SKM-1 (cell line): Measurements from ENCODE around the gene CAMK4.
A peak's percentile ranks its signal among the peaks of the same experiment; 100 is the strongest.

Source experiments
- DNase-seq: peaks from one replicate; lab custom pipeline; 2025; ENCODE audit not compliant: unreplicated experiment; lab: John Stamatoyannopoulos, UW

CAMK4 gene

DNA sequence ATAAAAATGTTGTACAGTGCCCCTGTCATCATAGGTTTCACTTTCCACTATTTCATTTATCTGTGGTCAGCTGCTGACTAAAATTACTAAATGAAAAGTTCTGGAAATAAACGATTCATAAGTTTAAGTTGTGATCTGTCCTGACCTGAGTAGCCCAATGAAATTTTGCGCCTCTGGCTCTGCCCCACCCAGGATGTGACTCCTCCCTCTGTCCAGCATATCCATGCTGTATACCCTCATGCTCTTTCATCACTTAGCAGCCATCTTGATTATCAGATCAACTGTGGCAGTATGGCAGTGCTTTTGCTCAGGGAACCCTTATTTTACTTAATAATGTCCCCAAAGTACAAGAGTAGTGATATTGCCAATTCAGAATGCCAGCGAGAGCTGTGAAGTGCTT lies 190.9 kb downstream of the CAMK4 start:
- no peak for DNase-seq

DNA sequence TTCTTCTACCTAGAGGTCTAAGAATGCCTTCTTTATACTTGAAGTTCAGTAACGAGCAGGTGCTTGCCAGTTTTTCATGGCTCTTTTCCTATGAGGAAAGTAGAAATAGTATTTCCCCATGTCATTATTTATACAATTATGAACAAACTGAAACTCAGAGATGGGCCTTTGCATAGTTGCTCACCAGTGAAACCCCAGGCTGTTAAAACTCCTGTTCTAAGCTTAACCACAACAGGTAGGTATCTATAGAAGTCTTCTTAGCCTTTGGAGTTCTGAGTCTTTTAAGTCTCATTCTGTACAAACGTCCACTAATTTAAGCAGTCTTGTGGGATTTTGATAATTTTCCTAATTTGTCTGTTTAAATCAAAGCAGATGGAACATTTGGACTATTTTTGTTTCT lies 198.1 kb downstream of the CAMK4 start:
- no peak for DNase-seq

DNA sequence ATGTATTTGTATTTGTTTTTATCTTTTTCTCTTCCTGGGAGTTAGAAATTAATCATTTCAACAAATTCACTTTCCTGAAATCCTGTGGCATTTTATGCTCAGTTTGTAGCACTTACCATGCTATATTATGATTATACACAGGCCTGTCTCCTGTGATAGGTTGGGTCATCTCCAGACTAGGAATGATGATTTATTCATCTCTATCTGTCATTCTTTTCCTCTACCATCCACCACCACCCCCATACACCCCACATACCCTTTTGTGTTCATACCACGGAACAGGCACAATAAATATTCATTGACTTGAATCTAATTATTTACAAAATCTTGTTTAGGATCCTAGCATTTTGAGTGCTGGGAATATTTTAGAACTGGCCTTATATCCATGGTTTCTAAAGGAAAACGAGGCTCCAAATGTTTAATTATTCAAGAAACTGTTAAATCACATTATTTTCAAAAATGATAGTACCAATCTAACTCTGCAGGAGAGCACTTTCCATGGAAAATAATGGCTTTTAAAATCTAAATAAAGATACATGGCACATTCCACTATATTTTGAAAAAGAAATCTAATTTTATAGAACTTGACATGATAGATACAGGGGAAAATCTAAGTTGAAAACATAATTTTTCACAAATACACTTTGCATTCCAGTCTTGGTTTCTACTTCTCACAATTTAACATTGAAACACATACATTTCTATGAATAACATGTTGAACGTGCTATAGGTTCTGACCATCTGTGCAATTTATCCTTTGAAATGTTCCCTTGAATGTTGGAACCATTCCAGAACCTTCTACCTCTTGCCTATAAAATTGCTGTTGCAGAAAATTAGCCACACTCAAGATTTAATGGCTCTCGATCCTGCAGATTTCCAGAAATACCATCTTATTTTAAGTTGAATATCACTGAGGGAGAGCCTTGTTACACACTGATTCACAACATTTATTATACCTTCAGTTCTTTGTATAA lies 198.8 kb downstream of the CAMK4 start:
- no peak for DNase-seq

DNA sequence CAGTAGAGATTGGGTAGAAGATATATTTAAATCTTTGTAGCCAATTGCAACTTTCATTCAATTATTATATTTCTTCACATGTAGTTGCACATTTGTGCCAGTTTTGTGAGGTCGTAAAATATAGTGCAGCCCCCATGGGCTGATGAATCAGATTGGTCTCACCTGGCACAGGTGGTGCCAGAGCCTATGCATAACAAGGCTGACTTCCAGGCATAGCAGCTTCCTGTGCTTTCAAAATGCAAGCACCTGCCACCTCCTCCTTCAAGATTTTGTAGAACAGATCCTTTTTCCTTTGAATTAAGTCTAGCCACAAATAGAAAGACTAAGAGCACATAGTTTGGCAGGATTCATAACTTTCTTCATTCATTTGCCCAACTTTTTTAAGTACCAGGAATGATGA lies 201.0 kb downstream of the CAMK4 start:
- no peak for DNase-seq

DNA sequence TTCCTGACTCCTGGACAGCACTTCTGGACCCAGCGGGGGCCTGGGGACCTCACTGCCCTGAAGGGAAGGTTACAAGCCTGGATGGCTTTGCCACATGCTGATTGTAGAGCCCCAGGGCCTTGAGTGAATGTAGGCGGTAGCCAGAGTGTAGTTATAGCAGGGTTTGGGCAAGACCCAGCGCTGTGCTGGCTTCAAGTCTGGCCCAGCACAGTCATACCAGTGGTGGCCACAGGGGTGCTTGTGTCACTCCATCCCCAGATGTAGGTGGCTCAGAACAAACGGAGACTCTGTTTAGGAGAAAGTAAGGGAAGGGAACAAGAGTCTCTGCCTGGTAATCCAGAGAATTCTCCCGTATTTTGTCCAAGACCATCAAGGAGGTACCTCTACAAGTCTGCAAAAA lies 203.6 kb downstream of the CAMK4 start:
- DNase-seq: no peak

DNA sequence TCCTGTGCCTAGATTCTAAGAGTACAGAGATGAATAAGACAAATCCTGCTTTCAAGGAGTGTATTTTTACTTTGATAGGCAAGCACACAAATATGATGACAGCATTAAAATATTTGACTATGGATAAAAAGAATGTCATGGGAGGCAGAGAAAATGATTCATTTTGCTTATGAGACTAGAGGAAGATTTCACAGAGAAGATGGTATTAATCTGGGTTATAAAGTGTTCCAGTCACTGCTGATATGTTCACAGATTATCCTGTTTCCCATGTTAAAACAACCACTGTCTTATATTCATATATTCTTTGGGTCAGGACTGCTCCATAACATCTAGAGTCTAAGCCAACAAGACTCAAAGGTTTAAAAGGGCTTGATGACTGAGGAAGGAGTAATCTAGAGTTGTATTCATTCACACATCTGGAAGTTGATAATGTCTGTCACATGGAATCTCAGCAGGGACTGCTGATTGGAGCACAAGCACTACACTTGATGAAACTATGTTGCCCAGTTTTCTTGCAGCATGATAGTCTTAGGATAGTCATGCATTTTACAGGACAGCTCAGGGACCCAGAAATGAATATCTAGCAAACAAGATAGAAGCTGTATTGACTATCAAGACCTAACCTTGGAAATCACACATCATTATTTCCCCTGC lies 208.8 kb downstream of the CAMK4 start:
- DNase-seq: no peak

DNA sequence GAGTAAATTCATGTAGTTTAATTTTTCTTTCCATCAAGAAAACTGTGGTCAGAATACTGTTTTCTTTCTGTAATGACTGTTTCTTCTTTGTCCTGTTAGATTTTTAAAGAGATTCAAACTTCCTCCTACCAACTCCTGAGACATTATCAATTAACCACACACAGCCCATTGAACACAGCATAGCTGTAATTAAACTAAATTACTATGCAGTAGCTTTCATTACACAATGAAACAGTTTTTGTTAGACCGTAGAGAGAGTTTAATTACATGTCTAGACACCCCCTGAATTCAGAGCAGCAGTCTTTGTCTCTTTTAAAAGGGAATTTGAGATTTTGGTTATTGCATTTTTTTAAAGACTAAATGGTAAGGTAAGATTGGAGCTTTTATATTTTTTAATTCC lies 210.6 kb downstream of the CAMK4 start:
- no peak for DNase-seq

DNA sequence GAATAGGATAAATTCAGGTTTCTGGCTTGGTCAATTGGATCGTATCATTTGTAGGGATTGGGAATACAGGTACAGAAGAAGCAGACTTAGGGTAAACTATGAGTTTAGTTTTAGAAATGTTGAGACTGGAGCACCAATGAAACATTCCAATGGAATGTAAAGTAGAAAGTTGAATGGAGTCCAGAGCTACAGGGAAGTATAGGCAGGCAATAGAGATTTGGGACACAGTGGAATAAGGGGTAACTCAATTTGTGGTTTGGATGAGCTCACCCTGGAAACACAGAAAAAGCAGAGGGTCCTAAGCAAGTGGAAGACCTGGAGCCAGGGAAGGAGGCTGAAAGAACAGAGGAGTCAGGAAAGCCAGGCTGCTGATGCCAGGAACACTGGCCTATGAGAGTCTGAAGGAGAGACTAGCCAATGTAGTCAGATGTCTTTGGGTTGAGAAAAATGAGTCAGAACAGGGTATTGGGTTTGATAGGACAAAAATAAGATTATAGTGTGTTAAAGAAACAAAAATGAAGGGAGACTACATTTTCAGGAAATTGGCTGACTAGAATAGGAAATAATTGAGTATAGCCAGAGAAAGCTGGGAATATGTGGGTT lies 215.4 kb downstream of the CAMK4 start:
- DNase-seq: no peak

DNA sequence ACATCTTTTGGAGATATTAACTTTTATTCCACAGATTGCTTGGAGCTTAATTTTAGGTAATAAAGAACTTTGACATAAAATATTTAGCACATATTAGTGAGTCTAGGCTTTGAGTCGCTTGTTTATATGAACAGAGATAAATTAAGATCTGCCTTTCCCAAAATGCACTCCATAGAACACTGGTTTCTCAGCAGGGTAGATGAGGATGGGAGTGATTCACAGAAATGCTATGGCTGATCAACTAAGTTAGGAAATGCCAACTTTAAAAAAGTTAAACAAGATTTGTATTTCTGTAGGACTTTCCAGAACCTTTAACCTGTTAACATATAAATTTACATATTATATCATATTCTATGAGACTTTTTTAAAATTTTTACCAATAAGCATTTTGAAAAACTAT lies 222.9 kb downstream of the CAMK4 start:
- no peak for DNase-seq

DNA sequence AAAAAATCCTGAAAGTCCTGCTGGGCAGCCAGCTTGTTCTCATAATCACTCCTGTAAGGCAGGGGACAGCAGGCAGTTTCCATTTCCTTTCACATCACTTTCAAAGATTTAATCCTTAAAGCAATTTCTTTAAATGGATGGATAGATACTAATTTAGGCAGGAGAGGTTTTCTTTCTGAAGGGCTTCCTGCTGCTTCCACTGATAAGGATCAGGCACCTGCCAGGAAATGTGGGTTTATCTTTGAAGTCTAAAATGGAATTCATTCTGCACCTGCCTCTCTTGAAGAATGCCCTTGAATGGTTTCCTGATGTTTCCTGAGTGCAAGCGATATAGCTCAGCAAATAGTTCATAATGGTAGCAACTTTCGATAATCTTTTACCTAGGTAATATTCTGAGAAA lies 223.6 kb downstream of the CAMK4 start:
- DNase-seq: no peak

DNA sequence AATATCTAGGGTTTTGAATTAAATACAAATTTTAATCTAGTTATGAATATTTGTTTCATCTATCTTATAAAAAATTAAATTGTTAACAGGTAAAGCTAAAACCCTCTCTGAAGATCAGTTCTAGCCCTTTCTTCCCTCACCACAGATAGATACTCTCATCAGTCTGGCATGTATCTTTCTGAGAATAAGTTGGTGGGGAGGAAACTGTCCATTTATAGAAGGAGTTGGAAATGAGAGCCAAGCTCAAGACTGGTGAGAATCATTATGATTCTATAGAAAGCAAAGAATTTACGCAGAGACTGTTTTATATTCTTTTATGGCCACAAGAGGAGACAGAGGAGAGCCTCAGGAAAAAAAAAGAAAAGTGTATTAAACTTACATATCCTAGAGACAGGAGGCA lies 229.1 kb downstream of the CAMK4 start:
- no peak for DNase-seq

DNA sequence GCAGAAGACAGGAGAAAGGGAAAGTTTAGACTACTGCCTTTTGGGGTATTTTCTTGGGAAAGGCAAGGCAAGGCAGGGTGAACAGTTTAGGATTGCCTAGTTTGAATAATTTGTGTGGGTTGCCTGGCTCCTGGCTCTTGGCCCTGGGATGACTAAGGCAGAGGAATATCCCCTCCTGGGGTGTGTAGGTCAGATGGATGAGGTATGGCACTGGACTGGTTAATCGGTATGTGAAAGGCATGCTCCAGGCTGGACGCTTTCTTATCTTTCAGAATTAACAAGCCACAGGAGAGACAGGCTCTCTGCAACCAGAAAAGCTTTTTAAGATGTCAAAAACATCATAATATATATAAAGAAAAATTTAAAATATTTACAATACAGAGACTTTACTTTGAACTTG lies 229.6 kb downstream of the CAMK4 start:
- no peak for DNase-seq

DNA sequence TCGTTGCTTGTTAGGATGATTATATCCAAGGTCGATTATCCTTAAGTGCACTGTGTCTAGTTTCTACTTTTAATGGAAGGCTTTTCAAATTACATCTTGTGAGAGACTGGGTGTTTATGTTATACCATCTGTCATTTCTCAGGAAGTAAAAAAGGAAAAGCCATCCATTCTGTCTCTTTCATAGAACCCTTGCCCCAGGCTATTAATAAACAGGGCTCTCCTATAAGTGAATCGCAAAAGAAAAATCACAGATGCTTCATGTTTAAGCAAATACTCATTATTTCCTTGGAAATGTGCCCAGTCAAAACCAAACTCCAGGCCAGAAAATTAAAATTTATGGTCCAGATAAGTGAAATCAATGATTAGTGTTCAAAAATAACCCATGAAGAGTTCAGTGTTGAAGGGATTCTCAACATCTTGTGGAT lies 230.0 kb downstream of the CAMK4 start:
- DNase-seq: no peak

DNA sequence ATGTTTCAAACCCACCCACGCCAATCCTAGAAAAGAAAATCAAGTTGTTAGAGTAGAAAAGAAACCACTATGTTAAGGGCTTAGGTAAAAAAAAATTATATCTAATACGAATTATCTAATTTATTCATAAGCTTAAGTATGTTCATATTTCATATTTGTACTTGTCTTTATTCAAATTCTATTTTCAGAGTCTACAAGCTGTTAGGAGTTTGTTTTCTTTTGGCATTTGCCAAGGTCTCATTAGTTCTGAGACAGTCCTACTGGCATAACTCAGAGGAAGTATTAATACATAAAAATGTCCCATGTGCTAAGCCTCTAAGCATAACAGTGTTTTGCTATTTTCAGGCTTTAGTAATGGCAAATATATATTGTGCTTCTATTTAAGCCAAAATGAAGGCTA lies 230.6 kb downstream of the CAMK4 start:
- DNase-seq: no peak

DNA sequence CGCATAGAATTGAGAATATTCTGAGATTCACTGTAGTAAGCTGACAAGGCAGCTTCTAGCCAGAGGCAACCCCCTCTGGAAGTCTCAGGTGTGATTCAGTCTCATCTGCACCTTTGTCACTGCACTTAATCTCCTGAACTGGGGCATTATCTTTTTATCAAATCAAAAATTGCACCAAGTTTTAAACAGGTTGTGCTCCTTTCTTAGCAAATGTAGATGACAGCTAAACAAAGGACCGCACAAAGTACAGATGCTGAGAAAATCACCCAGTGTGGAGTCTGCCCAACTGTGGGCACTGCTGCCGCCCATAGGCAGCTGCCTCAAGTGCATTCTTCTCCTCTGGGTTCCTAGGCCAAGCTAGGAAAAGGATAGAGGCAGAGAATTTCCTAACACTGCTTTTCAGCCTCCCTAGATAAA lies 237.1 kb downstream of the CAMK4 start:
- DNase-seq: peak; percentile 3

DNA sequence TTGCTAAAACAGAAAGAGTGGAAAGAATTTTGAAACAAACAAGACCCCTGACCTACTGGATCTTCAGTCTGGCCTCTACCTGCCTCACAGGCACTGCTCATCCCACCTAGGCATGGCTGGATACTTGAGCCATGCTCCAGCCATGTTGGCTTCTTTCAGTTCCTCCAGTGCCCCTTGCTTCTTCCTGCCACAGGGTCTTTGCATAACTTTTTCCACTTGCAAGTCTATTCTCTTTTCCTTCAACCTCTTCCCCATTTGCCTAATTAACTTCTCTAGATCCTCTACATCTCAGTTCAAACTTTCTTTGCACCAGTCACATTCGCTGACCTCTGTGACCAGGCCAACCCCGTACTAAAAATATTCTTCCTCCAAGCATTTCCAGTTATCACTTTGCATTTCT lies 237.8 kb downstream of the CAMK4 start:
- DNase-seq: peak; percentile 44

DNA sequence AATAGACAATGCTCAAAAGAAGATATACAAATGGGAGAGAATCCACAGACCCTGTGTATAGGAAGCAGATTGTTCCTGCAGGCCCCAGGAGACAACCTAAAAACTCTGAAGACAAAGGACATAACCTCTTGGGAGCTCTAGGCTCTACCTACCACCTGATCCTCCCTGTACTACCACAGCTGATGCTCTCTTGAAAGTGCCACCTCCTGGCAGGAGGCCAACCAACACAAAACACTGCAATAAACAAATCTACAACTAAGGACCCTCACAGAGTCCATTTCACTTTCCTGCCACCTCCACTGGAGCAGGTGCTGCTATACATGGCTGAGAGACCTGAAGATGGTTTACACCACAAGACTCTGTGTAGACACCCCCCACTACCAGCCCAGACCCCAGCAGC lies 239.1 kb downstream of the CAMK4 start:
- DNase-seq: no peak

DNA sequence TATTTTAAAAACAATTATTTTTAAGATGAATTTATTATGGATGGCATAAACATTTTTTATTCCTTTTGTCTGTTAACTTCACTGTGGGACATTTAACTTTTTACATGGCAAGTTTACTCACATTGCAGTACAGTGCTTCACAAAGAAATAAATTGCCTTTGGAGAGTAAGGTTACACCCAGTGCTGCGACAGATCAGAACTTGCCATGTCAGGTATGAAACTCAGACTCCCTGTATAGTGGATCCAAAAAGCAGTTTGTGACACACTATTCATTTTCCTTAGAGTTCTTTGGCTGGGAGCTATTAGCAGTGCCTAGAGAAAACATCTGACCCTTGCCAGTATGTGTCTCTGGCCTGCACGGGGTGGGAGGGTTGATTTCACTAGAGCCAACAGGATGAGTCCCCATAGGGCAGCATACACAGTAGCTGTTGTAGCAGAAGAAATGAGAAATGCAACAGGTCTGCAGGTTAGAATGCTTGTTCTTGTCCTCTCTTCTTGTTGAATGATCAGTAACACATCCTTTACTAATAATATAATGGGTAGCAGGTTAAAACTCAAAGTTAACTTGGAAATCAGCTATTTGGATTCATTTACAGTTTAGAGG lies 245.2 kb downstream of the CAMK4 start:
- no peak for DNase-seq

DNA sequence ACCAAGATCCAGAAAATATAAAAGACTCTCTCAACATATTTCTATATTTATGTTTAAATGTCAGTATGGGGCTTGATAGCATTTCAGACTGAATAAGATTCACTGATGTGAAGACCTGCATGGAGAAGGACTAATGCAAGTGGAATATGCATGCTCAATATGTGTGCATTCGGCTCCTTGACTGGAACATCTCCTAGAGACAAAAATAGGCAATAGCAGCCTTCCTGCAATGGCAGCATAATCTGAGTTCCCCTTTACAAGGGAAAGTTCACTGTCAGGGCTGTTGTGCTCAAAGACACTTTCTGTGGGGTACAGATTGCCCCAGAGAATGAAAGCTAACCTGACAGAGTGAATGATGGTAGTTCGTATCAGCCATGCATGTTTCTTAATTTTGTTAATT lies 245.7 kb downstream of the CAMK4 start:
- peak; percentile 16 for DNase-seq

DNA sequence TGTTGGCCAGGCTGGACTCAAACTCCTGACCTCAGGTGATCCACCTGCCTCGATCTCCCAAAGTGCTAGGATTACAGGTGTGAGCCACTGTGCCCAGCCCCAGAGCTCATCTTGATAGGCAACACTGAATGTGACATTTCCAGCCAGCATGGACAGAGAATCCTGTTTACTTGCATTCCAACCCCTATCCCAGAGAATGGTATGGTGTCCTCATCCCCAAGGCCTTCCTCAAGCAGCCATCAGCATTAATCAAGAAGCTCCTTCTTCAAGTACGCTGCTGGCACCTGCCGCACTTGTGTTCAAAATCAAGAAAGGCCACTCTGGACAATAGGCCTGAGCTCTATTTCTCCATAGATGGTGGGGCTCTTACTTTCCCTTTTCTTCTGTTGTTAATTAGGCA lies 247.9 kb downstream of the CAMK4 start:
- no peak for DNase-seq

DNA sequence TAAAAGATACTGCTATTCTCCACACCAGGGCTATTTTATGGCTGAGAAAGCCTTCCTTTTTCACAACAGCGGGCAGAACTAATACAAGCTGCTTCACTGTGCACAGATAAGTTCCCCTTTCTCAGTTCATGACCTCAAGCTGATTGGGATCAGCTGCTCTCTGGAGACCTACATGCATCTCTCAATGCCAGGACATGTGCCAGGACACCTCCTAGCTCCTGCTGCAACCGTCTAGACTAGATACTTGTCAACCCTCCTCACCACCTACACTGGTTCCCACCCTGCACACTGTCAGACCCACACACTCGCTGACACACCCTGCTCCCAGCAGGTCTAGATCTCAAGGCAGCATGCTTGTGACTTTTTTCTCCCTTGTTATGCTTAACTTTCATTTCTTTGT lies 248.4 kb downstream of the CAMK4 start:
- peak; percentile 84 for DNase-seq

DNA sequence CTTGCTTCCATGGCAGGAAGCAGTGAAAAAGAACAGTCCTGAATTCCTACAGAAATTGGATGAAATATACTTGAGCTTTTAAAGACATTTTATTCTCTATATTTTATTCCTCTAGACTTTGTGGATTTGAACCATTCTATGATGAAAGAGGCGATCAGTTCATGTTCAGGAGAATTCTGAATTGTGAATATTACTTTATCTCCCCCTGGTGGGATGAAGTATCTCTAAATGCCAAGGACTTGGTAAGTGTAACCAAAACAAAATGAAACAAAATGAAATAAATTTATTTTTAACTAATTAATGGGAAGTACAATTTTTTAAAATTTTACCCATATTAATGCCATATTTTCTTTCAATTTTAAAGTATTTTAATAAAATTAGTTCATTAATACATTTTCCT lies 254.1 kb downstream of the CAMK4 start:
- no peak for DNase-seq
